Spleen (tissue), 7 donors: ENCODE data around the gene TRPM1.
A peak's percentile ranks its signal among the peaks of the same experiment; 100 is the strongest.

Source experiments
- POLR2AphosphoS5 ChIP-seq, 3 donors: sonication (generic); formaldehyde crosslinking; IDR thresholded peaks; one replicate each; pipeline ENCODE4 v1.5.1; 2017; ENCODE audit warnings: antibody characterized with exemption in 3 of 3
- TF ChIP-seq, protein P1 (sequence below), 11 experiments: fragments of 200-600 bp in 7 of 11; fragments of 450-650 bp in 4 of 11; sonication (generic) in 4 of 11; IDR thresholded peaks in 8 of 11; conservative IDR thresholded peaks in 3 of 11; 1 replicate in 7 of 11; 2 replicates in 4 of 11; pipeline versions ENCODE4 v1.4.0 to v1.8.0; 2016 to 2021; ENCODE audit warnings: antibody characterized with exemption in 11 of 11, inconsistent platforms in 4 of 11, mild to moderate bottlenecking in 1 of 11
- donor health status: DM: no; HTN: no; CAD: no; lungs with moderate emphysema.
- donor health status: DM: no; HTN: no; CAD: no.
- donor health status: DM: no; HTN: no; CAD: no.

GRCh38 chr15:31128919-31129768, 27.6 kb upstream of the TRPM1 start:
- TF ChIP-seq, protein P1, sequence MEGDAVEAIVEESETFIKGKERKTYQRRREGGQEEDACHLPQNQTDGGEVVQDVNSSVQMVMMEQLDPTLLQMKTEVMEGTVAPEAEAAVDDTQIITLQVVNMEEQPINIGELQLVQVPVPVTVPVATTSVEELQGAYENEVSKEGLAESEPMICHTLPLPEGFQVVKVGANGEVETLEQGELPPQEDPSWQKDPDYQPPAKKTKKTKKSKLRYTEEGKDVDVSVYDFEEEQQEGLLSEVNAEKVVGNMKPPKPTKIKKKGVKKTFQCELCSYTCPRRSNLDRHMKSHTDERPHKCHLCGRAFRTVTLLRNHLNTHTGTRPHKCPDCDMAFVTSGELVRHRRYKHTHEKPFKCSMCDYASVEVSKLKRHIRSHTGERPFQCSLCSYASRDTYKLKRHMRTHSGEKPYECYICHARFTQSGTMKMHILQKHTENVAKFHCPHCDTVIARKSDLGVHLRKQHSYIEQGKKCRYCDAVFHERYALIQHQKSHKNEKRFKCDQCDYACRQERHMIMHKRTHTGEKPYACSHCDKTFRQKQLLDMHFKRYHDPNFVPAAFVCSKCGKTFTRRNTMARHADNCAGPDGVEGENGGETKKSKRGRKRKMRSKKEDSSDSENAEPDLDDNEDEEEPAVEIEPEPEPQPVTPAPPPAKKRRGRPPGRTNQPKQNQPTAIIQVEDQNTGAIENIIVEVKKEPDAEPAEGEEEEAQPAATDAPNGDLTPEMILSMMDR (IDR thresholded peaks at IDR 0.05 in 8 of 11, conservative IDR thresholded peaks at IDR 0.05 in 3 of 11) = peak; percentile 62 to 93 (median 90)
- peak in 2 of 3 donors; percentile 38 to 56 for TF ChIP-seq POLR2AphosphoS5 (IDR thresholded peaks at IDR 0.05)
